KMS-11 (cell line): Measurements from ENCODE around the gene ABHD12B.

Experiments
- H2AFZ ChIP-seq: fragments of 200-600 bp; sonication (generic); 2 replicates; pipeline ENCODE4 v1.6.1; 2016; ENCODE audit warnings: antibody characterized with exemption, mixed run types, low read depth
- H3K27ac ChIP-seq: fragments of 200-600 bp; sonication (generic); 2 replicates; pipeline ENCODE4 v1.6.1; 2016; ENCODE audit warnings: mild to moderate bottlenecking, mixed run types
- H3K27me3 ChIP-seq: fragments of 200-600 bp; sonication (generic); 2 replicates; pipeline ENCODE4 v1.6.1; 2017; ENCODE audit warnings: mild to moderate bottlenecking, low read depth, mixed run types, moderate library complexity; ENCODE audit not compliant: insufficient read depth
- H3K36me3 ChIP-seq: fragments of 200-600 bp; sonication (generic); 2 replicates; pipeline ENCODE4 v1.6.1; 2017; ENCODE audit warnings: mild to moderate bottlenecking, mixed run types; ENCODE audit not compliant: insufficient read depth
- H3K4me1 ChIP-seq: fragments of 200-600 bp; sonication (generic); 2 replicates; pipeline ENCODE4 v1.6.1; 2016; ENCODE audit warnings: mild to moderate bottlenecking, low read depth, mixed run types; ENCODE audit not compliant: poor library complexity, severe bottlenecking
- H3K4me2 ChIP-seq: fragments of 200-600 bp; sonication (generic); 2 replicates; pipeline ENCODE4 v1.7.0; 2016; ENCODE audit warnings: mild to moderate bottlenecking, mixed run types
- H3K4me3 ChIP-seq: fragments of 200-600 bp; sonication (generic); IDR thresholded peaks from 2 replicates; pipeline ENCODE4 v1.6.1; 2017; ENCODE audit warnings: low read depth, low read length, mixed read lengths; ENCODE audit not compliant: insufficient read depth
- H3K79me2 ChIP-seq: fragments of 200-600 bp; sonication (generic); 2 replicates; pipeline ENCODE4 v1.6.1; 2016; ENCODE audit warnings: low read depth, mixed run types; ENCODE audit not compliant: insufficient read depth
- H3K9ac ChIP-seq: fragments of 200-600 bp; sonication (generic); 2 replicates; pipeline ENCODE4 v1.6.1; 2016; ENCODE audit warnings: mild to moderate bottlenecking, mixed run types
- H4K20me1 ChIP-seq: fragments of 200-600 bp; sonication (generic); 2 replicates; pipeline ENCODE4 v1.6.1; 2016; ENCODE audit warnings: mild to moderate bottlenecking, mixed run types; ENCODE audit not compliant: insufficient read depth
- TF ChIP-seq, protein P1 (sequence below): fragments of 200-600 bp; sonication (generic); conservative IDR thresholded peaks from 2 replicates; pipeline ENCODE4 v1.6.1; 2017; ENCODE audit warnings: low read depth, mild to moderate bottlenecking, antibody characterized with exemption, low read length, moderate library complexity, mixed read lengths

ABHD12B gene

DNA sequence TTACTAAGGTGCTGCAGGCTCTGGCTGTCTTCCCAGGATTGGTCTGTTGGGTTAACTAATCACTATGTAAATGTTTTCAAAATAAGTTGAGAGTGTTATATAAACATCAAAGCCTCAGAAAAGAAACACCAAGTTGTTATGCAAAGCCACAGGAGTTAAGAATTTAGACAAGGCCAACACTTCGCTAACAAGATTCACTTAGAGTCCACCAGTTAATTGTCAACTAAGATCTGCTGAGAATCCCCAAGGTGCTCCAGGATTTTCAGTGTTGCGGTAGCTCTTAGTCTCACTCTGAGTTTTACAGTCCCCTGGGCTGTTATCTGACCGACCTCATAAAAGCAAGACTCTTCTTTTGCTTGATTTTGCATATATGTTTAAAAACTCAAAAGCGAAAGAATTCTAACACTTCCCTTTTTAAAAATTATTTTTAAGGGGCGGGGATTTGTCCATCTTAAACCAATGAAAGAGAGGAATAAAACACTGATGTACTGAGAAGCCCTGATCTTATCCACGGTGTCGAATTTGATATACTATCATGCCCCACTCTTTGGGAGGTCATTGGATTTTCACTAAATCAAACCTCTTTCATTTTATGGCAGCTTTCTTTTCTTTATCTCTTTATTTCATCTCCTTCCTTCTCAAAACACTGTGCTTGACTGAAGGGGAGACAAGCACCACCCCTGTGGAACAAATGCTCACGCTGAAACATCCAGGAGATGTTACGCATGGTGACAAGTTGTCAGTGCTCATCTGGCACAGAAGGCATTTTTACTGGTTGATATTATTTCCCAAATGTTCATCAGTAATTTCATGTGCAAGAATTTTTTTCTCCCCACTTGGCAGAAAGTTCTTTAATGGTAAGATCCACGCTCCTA is 47.9 kb upstream of the ABHD12B start:
- Histone ChIP-seq H2AFZ (no peak overlapping the region), H3K27ac (no peak overlapping the region), H3K4me1 (no peaks in the 10 kb centered on the region), H3K4me2 (no peak overlapping the region), H4K20me1 (no peaks in the 10 kb centered on the region), H3K9ac (no peak overlapping the region), H3K4me3 (no peak overlapping the region), H3K79me2 (no peaks in the 10 kb centered on the region; the same call in 1 of the 2 replicates), H3K27me3 (no peaks in the 10 kb centered on the region), H3K36me3 (no peaks in the 10 kb centered on the region)
- TF ChIP-seq, protein P1, sequence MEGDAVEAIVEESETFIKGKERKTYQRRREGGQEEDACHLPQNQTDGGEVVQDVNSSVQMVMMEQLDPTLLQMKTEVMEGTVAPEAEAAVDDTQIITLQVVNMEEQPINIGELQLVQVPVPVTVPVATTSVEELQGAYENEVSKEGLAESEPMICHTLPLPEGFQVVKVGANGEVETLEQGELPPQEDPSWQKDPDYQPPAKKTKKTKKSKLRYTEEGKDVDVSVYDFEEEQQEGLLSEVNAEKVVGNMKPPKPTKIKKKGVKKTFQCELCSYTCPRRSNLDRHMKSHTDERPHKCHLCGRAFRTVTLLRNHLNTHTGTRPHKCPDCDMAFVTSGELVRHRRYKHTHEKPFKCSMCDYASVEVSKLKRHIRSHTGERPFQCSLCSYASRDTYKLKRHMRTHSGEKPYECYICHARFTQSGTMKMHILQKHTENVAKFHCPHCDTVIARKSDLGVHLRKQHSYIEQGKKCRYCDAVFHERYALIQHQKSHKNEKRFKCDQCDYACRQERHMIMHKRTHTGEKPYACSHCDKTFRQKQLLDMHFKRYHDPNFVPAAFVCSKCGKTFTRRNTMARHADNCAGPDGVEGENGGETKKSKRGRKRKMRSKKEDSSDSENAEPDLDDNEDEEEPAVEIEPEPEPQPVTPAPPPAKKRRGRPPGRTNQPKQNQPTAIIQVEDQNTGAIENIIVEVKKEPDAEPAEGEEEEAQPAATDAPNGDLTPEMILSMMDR: no peak

DNA sequence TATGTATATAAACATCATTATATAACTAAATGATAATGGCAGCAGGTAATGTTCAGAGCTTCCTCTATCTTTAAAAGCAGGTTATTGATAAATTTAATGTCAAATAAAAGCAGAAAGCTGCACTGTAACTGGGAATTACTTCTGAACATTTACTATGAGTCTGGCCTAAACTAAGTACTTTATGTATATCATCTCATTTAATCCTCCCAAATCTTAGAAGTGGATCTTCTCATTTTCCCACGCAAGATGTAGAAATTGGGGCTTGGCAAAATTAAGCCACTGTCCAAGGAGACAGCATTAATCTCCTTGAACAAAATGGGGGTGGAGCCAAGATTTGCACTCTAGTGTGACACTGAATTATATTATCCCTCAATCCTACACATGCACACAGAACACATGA is 46.5 kb upstream of the ABHD12B start:
- no peaks in the 10 kb centered on the region for H3K4me1 ChIP-seq
- no peak overlapping the region for H3K27ac ChIP-seq
- no peak overlapping the region for H3K4me3 ChIP-seq
- H3K9ac ChIP-seq: no peak overlapping the region
- H3K79me2 ChIP-seq: no peaks in the 10 kb centered on the region; the same call in 1 of the 2 replicates
- no peaks in the 10 kb centered on the region for H4K20me1 ChIP-seq
- no peaks in the 10 kb centered on the region for H3K27me3 ChIP-seq
- TF ChIP-seq, protein P1: no peak
- no peak overlapping the region for H2AFZ ChIP-seq
- H3K4me2 ChIP-seq: no peak overlapping the region
- no peaks in the 10 kb centered on the region for H3K36me3 ChIP-seq

DNA sequence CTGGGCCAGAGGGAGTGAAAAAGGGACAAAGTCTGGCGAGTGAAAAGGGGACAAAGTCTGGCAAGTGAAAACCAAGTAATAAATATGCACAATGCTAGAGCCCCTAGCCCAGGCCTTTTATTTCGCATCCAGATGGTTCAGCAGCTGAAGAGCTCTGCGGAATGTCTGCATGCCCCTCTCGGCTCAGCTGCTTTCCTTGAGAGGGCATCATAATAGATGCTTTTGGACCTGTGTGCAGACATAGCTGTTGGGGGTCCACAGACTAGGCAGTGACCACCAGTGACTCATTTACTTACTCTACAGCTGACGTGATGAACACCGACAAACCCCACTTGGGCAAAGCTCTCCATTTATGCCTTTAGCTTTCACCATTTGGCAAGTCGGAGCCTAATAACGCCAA is 45.2 kb upstream of the ABHD12B start:
- Histone ChIP-seq H3K36me3 (no peaks in the 10 kb centered on the region), H3K27ac (no peak overlapping the region), H3K4me3 (no peak overlapping the region), H3K27me3 (no peaks in the 10 kb centered on the region), H3K4me1 (no peaks in the 10 kb centered on the region), H3K79me2 (no peaks in the 10 kb centered on the region; the same call in 1 of the 2 replicates), H3K4me2 (no peak overlapping the region), H2AFZ (no peak overlapping the region), H3K9ac (no peak overlapping the region), H4K20me1 (no peaks in the 10 kb centered on the region)
- TF ChIP-seq, protein P1: no peak

DNA sequence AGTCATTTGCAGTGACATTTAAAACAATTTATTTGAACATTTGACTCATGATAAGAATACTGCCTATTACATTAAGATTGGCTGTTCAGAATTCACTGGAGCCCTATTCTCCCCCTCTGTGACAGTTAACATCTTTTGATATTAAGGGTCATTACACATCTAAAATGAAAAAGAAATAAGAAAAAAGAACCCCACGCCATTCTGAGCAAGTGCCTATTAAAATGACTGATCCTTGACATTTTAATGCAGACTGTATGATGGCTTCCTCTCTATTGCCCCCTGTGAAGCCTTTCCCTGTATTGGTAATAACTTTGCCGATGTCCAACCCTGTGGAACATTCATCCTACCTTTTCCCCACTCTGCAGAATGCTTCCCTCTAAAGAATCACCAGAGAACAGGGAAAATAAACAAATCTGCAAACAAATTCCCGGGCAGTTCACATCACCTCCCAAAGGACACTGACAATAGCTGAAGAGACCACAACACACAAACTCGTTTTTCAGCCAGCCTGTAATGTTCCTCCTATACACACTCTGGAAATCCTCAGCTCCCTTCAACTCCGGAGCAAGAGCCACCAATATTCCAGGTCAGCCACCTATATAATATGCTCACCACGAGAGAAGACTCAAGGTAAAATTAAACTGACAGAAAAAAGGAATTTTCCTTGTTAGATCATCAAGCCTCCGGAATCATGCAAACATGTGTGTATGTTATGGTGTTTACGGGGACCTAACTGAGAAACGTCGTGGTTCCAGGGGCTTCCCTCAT is 42.9 kb upstream of the ABHD12B start:
- Histone ChIP-seq H3K79me2 (no peaks in the 10 kb centered on the region; the same call in 1 of the 2 replicates), H3K36me3 (no peaks in the 10 kb centered on the region), H3K27me3 (no peaks in the 10 kb centered on the region), H2AFZ (no peak overlapping the region), H4K20me1 (no peaks in the 10 kb centered on the region), H3K4me2 (peak overlapping the region; percentile 84; the same call in 1 of the 2 replicates), H3K9ac (no peak overlapping the region), H3K4me1 (peaks cover 4% of the 10 kb centered on the region), H3K4me3 (no peak overlapping the region), H3K27ac (no peak overlapping the region)
- TF ChIP-seq, protein P1: no peak
